Uterus (tissue), 2 donors: ENCODE results near the gene SMIM5.

Source experiments
- CTCF ChIP-seq, 4 experiments: fragments of 200-600 bp in 2 of 4; fragments of 450-650 bp in 2 of 4; sonication (generic) in 2 of 4; IDR thresholded peaks; one replicate each; pipeline ENCODE4 v1.5.1; 2016 to 2019; ENCODE audit warnings: antibody characterized with exemption in 4 of 4, mild to moderate bottlenecking in 2 of 4, moderate library complexity in 1 of 4
- POLR2A ChIP-seq, 2 donors: fragments of 450-650 bp; IDR thresholded peaks; one replicate each; pipeline ENCODE4 v1.6.1; 2016; ENCODE audit warnings: antibody characterized with exemption in 2 of 2, mild to moderate bottlenecking in 1 of 2, moderate library complexity in 1 of 2

- TF ChIP-seq CTCF (IDR thresholded peaks at IDR 0.05), result no peak
- no peak for TF ChIP-seq POLR2A (IDR thresholded peaks at IDR 0.05)
Measured at GRCh38 chr17:75590314-75590761, 42.9 kb upstream of the SMIM5 start.
